Mucosa of stomach (tissue), 1 donor: ENCODE results near the gene ROBO1.

Experiments
- H3K27me3 ChIP-seq: one replicate; pipeline ENCODE4 v1.7.0; 2013; ENCODE audit warnings: mild to moderate bottlenecking, low read length; ENCODE audit not compliant: control insufficient read depth, insufficient read depth
- H3K36me3 ChIP-seq: one replicate; pipeline ENCODE4 v1.7.0; 2013; ENCODE audit warnings: low read length; ENCODE audit not compliant: control insufficient read depth, insufficient read depth
- H3K4me1 ChIP-seq: one replicate; pipeline ENCODE4 v1.7.0; 2013; ENCODE audit warnings: mild to moderate bottlenecking, low read length; ENCODE audit not compliant: control insufficient read depth, insufficient read depth
- H3K4me3 ChIP-seq: one replicate; pipeline ENCODE4 v1.7.0; 2013; ENCODE audit warnings: low read length
- H3K9ac ChIP-seq: one replicate; pipeline ENCODE4 v1.7.0; 2013; ENCODE audit warnings: mild to moderate bottlenecking, low read length, moderate library complexity
- H3K9me3 ChIP-seq: one replicate; pipeline ENCODE4 v1.7.0; 2013; ENCODE audit warnings: mild to moderate bottlenecking, low read length, moderate library complexity; ENCODE audit not compliant: control insufficient read depth
- donor health status: Pancreatic carcinoma.

ROBO1 gene

DNA sequence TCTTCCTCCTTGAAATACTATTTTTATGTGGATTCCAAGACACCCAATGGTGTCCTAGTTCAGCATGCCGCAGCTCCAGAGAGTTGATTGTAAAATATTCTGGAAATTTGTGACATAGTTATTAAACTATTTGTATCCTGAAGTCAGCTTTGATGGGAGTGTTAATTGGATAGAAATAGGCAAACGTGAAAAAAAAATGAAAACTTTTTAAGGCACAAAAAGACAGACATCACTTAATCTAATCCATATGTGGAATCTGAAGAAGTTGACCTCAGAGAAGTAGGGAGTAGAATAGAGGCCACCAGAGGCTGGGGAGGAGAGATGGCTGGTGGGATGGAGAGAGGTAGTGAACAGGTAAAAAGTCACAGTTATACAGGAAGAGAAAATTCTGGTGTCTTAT lies 704.2 kb downstream of the ROBO1 start:
- Histone ChIP-seq H3K9ac (no peak overlapping the region), H3K36me3 (no peaks in the 10 kb centered on the region), H3K4me3 (no peak overlapping the region), H3K27me3 (no peaks in the 10 kb centered on the region), H3K4me1 (no peaks in the 10 kb centered on the region), H3K9me3 (no peaks in the 10 kb centered on the region)

GRCh38 chr3:79057756-79058155 lies 710.0 kb downstream of the ROBO1 start:
- no peaks in the 10 kb centered on the region for H3K9me3 ChIP-seq
- H3K4me1 ChIP-seq = no peaks in the 10 kb centered on the region
- no peak overlapping the region for H3K4me3 ChIP-seq
- no peaks in the 10 kb centered on the region for H3K27me3 ChIP-seq
- no peak overlapping the region for H3K9ac ChIP-seq
- no peaks in the 10 kb centered on the region for H3K36me3 ChIP-seq

DNA sequence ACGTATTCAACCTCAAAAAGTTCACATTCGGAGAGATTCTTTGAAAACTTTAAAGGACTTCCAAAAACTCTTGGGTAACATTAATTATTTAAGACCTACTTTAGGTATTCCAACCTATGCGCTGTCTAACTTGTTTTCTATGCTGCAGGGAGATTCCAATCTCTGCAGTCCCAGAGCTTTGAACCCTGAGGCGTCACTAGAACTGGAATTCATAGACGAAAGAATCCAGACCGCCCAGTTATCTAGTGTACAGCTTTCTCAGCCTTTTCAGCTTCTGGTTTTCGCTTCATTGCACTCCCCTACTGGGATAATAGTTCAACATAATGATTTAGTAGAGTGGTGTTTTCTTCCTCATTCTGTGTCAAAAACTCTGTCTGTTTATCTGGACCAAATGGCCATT lies 711.3 kb downstream of the ROBO1 start:
- no peaks in the 10 kb centered on the region for H3K27me3 ChIP-seq
- no peak overlapping the region for H3K9ac ChIP-seq
- no peak overlapping the region for H3K4me3 ChIP-seq
- H3K9me3 ChIP-seq = no peaks in the 10 kb centered on the region
- H3K36me3 ChIP-seq = no peaks in the 10 kb centered on the region
- no peaks in the 10 kb centered on the region for H3K4me1 ChIP-seq

DNA sequence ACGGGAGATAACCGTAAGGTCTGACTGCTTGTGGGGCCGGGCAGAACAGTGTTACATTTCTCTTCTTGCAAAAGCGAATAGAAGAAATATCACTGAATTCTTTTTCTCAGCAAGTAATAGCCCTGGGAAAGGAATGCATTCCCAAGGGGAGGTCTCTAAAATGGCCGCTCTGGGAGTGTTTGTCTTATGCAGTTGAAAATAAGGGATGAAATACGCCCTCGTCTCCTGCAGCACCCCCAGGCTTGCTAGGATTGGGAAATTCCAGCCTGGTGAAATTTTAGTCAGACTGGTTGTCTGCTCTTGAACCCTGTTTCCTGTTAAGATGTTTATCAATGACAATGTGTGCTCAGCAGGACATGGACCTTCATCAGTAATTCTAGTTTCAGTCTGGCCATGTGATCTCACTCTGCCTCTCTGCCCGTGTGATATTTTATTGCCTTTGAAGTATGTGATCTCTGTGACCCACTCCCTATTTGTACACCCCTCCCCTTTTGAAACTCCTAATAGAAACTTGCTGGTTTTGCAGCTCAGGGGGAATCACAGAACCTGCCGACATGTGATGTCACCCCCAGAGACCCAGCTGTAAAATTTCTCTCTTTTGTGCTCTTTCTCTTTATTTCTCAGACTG lies 715.6 kb downstream of the ROBO1 start:
- H3K4me3 ChIP-seq = no peak overlapping the region
- no peaks in the 10 kb centered on the region for H3K36me3 ChIP-seq
- H3K9ac ChIP-seq = no peak overlapping the region
- no peaks in the 10 kb centered on the region for H3K27me3 ChIP-seq
- H3K9me3 ChIP-seq = no peaks in the 10 kb centered on the region
- no peaks in the 10 kb centered on the region for H3K4me1 ChIP-seq

DNA sequence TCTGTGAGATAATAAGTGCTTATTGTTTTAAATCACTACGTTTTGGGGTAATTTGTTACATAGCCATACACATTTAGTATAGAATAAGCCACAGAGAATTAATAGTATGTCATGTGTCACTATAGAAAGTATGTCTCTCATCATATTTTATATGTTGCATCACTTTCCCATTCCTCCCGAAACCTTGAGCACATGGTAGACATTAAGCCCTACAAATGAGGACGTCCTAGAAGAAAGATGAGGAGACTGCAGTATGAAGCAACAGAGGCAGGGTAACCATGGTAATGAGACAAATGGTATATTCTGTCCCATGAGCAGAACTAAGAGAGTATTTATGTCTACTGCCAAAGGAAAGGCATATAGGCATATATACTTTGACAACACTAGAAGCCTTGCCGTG lies 720.2 kb downstream of the ROBO1 start:
- Histone ChIP-seq H3K4me3 (no peak overlapping the region), H3K27me3 (no peaks in the 10 kb centered on the region), H3K4me1 (no peaks in the 10 kb centered on the region)

GRCh38 chr3:79041621-79042020 lies 726.2 kb downstream of the ROBO1 start:
- Histone ChIP-seq H3K4me1 (no peaks in the 10 kb centered on the region), H3K27me3 (no peaks in the 10 kb centered on the region), H3K4me3 (no peak overlapping the region), H3K9ac (no peak overlapping the region), H3K36me3 (no peaks in the 10 kb centered on the region), H3K9me3 (no peaks in the 10 kb centered on the region)

More for the DNA sequence above, 720.2 kb downstream of the ROBO1 start:
- Histone ChIP-seq H3K9me3 (no peaks in the 10 kb centered on the region), H3K9ac (no peak overlapping the region), H3K36me3 (no peaks in the 10 kb centered on the region)

GRCh38 chr3:79040701-79041100 lies 727.1 kb downstream of the ROBO1 start:
- H3K9me3 ChIP-seq = no peaks in the 10 kb centered on the region
- no peaks in the 10 kb centered on the region for H3K36me3 ChIP-seq
- H3K4me1 ChIP-seq = no peaks in the 10 kb centered on the region
- no peak overlapping the region for H3K9ac ChIP-seq
- no peaks in the 10 kb centered on the region for H3K27me3 ChIP-seq
- no peak overlapping the region for H3K4me3 ChIP-seq

DNA sequence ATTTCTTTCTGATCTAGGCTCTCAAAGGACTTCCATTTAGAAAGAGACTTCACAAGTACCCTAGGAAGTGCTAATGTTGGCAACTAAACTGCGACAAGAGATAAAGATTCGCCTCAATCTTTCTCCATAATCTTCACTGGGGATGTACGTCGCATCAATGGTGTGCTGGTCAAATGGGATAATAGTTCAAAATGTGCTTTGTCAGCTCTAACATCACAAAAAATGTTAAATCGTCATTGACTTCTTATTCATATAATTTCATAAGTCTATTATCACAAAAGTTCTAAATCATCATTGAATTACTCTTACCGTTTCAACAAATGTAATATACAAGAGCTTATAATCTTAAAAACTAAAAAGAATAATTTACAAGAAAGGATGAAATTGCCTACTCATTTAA lies 727.7 kb downstream of the ROBO1 start:
- Histone ChIP-seq H3K27me3 (no peaks in the 10 kb centered on the region), H3K9ac (no peak overlapping the region), H3K36me3 (no peaks in the 10 kb centered on the region), H3K4me3 (no peak overlapping the region), H3K9me3 (no peaks in the 10 kb centered on the region), H3K4me1 (no peaks in the 10 kb centered on the region)

DNA sequence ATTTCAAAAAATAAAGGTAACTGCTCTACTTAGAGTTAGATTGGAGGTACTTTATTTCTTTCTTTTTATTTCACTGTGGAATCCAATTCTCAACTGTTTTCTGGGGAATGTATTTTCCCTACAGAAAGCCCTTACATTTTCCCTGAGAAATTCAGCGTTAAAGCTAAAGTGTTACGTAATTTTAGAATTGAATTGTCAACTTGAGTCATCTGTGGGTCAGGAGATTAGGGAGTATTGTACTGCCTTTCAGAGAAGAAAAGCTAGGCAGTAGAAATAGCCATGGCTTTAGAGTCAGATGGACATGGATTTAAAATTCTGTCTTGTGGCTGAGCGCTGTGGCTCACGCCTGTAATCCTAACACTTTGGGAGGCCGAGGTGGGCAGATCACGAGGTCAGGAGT lies 728.6 kb downstream of the ROBO1 start:
- Histone ChIP-seq H3K9ac (no peak overlapping the region), H3K9me3 (no peaks in the 10 kb centered on the region), H3K27me3 (no peaks in the 10 kb centered on the region), H3K4me1 (no peaks in the 10 kb centered on the region), H3K36me3 (no peaks in the 10 kb centered on the region), H3K4me3 (no peak overlapping the region)

GRCh38 chr3:79038636-79039035 lies 729.2 kb downstream of the ROBO1 start:
- Histone ChIP-seq H3K4me1 (no peaks in the 10 kb centered on the region), H3K9me3 (no peaks in the 10 kb centered on the region), H3K36me3 (no peaks in the 10 kb centered on the region), H3K27me3 (no peaks in the 10 kb centered on the region), H3K4me3 (no peak overlapping the region), H3K9ac (no peak overlapping the region)

GRCh38 chr3:79038057-79038456 lies 729.7 kb downstream of the ROBO1 start:
- Histone ChIP-seq H3K36me3 (no peaks in the 10 kb centered on the region), H3K27me3 (no peaks in the 10 kb centered on the region), H3K9ac (no peak overlapping the region), H3K4me1 (no peaks in the 10 kb centered on the region), H3K9me3 (no peaks in the 10 kb centered on the region), H3K4me3 (no peak overlapping the region)

DNA sequence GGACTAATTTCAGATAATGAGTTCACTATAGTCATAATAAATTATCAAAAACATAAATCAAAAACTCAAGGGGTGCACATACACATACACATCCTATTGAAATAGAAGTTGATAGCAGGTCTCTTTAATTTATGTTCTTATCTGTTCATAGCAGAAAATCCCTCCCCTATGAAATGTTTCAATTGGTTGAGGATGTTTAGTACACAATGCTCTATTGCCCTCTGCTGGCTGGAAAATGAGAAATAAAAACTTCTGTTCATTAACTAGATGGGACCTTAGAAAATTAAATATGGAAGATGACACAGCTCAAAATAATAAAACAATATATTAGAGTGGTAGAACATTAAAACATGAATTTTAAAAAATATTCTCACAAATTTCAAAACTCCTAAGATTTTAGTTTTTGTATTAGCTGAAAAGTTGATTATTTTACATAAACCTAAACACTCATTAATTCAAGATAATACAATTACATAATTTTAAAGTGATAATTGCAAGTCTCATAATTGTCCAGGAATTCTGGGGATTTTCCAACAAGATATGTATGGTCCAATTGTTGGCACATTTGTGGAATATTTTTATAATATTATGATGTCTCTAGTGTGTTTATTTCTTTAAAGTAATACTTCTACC lies 735.0 kb downstream of the ROBO1 start:
- Histone ChIP-seq H3K9ac (no peak overlapping the region), H3K9me3 (no peaks in the 10 kb centered on the region), H3K4me1 (no peaks in the 10 kb centered on the region), H3K36me3 (no peaks in the 10 kb centered on the region), H3K4me3 (no peak overlapping the region), H3K27me3 (no peaks in the 10 kb centered on the region)

DNA sequence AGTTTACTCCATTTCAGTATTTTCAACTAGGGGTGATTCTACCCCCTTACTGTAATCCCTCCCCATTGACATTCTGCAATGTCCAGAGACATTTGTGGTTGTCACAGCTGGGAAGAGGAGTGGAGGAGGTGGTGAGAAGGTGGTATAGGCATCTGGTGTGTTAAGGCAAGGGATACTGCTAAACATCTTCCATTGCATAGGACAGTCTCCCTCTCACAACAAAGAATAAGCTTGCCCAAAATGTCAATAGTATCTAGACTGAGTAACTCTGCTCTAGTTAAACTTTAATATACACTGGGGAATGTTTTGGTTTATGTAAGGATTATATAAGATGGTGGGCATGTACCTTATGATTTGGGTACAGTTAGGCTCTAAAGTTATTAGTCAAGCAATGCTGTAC lies 737.6 kb downstream of the ROBO1 start:
- no peak overlapping the region for H3K4me3 ChIP-seq
- no peaks in the 10 kb centered on the region for H3K27me3 ChIP-seq
- no peaks in the 10 kb centered on the region for H3K36me3 ChIP-seq
- H3K9ac ChIP-seq = no peak overlapping the region
- no peaks in the 10 kb centered on the region for H3K9me3 ChIP-seq
- H3K4me1 ChIP-seq = no peaks in the 10 kb centered on the region
